Testis (tissue), 3 donors: Measurements from ENCODE around the gene MTCL1. TPM values are rescaled to one million over a fixed set of nuclear protein-coding genes. Genes with fewer than 3 reads are reported as not detected.

Experiments used
- DNase-seq: peaks from one replicate; pipeline ENCODE4 v3.0.0-alpha.2; 2019
- H3K27ac ChIP-seq, 2 donors: fragments of 200-600 bp; sonication (generic); one replicate each; pipeline ENCODE4 v1.5.1; 2019
- H3K27me3 ChIP-seq: fragments of 200-600 bp; sonication (generic); one replicate; pipeline ENCODE4 v1.5.1; 2019
- H3K36me3 ChIP-seq: fragments of 200-600 bp; sonication (generic); one replicate; pipeline ENCODE4 v1.5.1; 2017; ENCODE audit warnings: low read depth; ENCODE audit errors: missing control alignments
- H3K4me1 ChIP-seq: fragments of 200-600 bp; sonication (generic); one replicate; pipeline ENCODE4 v1.5.1; 2019
- H3K4me3 ChIP-seq, 2 donors: fragments of 200-600 bp; sonication (generic); one replicate each; pipeline ENCODE4 v1.5.1; 2017 to 2019
- H3K9me3 ChIP-seq: fragments of 200-600 bp; sonication (generic); one replicate; pipeline ENCODE4 v1.5.1; 2017
- CTCF ChIP-seq, 3 experiments: fragments of 450-650 bp in 2 of 3; fragments of 200-600 bp in 1 of 3; sonication (generic) in 1 of 3; IDR thresholded peaks; one replicate each; pipeline ENCODE4 v1.5.1; 2016 to 2019; ENCODE audit warnings: antibody characterized with exemption in 3 of 3, mild to moderate bottlenecking in 2 of 3, moderate library complexity in 1 of 3
- POLR2A ChIP-seq: fragments of 450-650 bp; IDR thresholded peaks from one replicate; pipeline ENCODE4 v1.6.1; 2017; ENCODE audit warnings: antibody characterized with exemption, mild to moderate bottlenecking, moderate library complexity
- WGBS, 2 donors: methylation state at CpG; one replicate each; pipeline ENCODE4 v1.1.5; 2018; 5-methylcytosine and 5-hydroxymethylcytosine counted together
- intact Hi-C: fragments of 100-400 bp; cut with DNase I; formaldehyde crosslinking; loops from one replicate; pipeline ENCODE4 v1.15.1; 2023; ENCODE audit warnings: low total_unique reads
- polyA plus RNA-seq: library from polyadenylated mRNA; stranded (reverse); fragments of 350-450 nt; fragmentation: Illumina TruSeq; extraction: RNeasy Lipid Tissue Mini Kit (QIAGEN cat#74804); gene quantifications from one replicate; pipeline ENCODE4 v1.2.3, GENCODE V29; 2014; ENCODE audit warnings: low read depth, low replicate concordance; ENCODE audit not compliant: insufficient read depth
- total RNA-seq, 2 donors: library from RNA; depleted of rRNA; stranded (reverse); fragments of >200 nt; gene quantifications; one replicate each; pipeline ENCODE4 v1.2.3, GENCODE V29; 2016

Gene MTCL1
- total and polyA plus RNA-seq, 3 donors from 2014 or later: 27.5 to 139 (median 95.8) TPM

GRCh38 chr18:8742387-8743361 is 37.3 kb downstream of the MTCL1 start:
- no peak for DNase-seq
- Histone ChIP-seq H3K4me3 (no peak overlapping the region), H3K4me1 (no peaks in the 10 kb centered on the region), H3K27ac (no peak overlapping the region), H3K36me3 (no peaks in the 10 kb centered on the region), H3K9me3 (no peaks in the 10 kb centered on the region), H3K27me3 (no peaks in the 10 kb centered on the region)
- intact Hi-C loops: no loop called here
- WGBS, 2 donors: 82 to 85% methylated on average over 6 of the region's 6 CpGs
- no peak for TF ChIP-seq CTCF (IDR thresholded peaks at IDR 0.05)
- no peak for TF ChIP-seq POLR2A

- Histone ChIP-seq H3K27ac (no peak overlapping the region), H3K9me3 (no peaks in the 10 kb centered on the region), H3K4me1 (no peaks in the 10 kb centered on the region), H3K27me3 (no peaks in the 10 kb centered on the region), H3K4me3 (no peak overlapping the region), H3K36me3 (no peaks in the 10 kb centered on the region)
- DNase-seq: no peak
- 74 to 92% methylated on average over 7 of the region's 7 CpGs for WGBS, 2 donors
- no peak for TF ChIP-seq CTCF (IDR thresholded peaks at IDR 0.05)
- no peak for TF ChIP-seq POLR2A
- intact Hi-C loops: no loop called here
Measured at GRCh38 chr18:8744038-8744437, 38.7 kb downstream of the MTCL1 start.

GRCh38 chr18:8744656-8745055 is 39.3 kb downstream of the MTCL1 start:
- no peaks in the 10 kb centered on the region for H3K36me3 ChIP-seq
- intact Hi-C loops: no loop called here
- H3K4me1 ChIP-seq: no peaks in the 10 kb centered on the region
- H3K9me3 ChIP-seq: no peaks in the 10 kb centered on the region
- H3K27me3 ChIP-seq: no peaks in the 10 kb centered on the region
- H3K4me3 ChIP-seq: no peak overlapping the region
- TF ChIP-seq CTCF (IDR thresholded peaks at IDR 0.05): no peak
- no peak for TF ChIP-seq POLR2A
- no peak for DNase-seq
- 69 to 76% methylated on average over 4 of the region's 4 CpGs for WGBS, 2 donors
- no peak overlapping the region for H3K27ac ChIP-seq

DNA sequence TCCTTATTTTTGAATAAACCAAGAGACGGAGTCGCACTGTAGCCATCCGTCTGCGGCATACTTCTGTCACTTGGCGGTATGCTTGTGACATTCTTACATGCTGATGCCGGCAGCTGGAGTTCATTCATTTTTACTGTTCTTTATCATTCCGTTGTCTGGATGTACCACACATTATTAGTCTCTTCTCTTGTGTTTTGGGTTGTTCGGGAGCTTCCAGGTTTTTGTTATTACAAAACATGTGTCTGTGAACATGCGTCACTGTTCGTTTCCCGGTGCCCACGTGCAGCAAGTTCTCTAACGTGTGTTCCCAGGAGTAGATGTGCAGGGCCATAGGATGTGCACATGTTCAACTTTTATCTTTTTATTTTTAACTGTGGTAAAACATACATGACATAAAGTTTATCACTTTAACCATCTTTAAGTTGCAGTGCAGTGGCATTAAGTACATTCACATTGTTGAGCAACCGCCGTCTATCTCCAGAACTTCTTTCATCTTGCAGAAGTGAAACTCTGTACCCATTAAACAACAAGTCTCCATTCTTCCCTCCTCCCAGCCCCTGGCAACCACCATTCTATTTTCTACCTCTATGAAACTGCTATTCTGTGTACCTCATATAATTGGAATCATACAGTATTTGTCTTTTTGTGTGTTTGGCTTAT is 40.1 kb downstream of the MTCL1 start:
- no peak for TF ChIP-seq CTCF (IDR thresholded peaks at IDR 0.05)
- no peak for TF ChIP-seq POLR2A
- Histone ChIP-seq H3K36me3 (no peaks in the 10 kb centered on the region), H3K27me3 (no peaks in the 10 kb centered on the region), H3K4me3 (no peak overlapping the region), H3K9me3 (no peaks in the 10 kb centered on the region), H3K27ac (no peak overlapping the region), H3K4me1 (no peaks in the 10 kb centered on the region)
- DNase-seq: no peak
- WGBS, 2 donors: 85 to 86% methylated on average over 15 of the region's 15 CpGs
- intact Hi-C loops: no loop called here
